Measurements from ENCODE around the gene PKD1L1. TPM values are rescaled to one million over a fixed set of nuclear protein-coding genes. Genes with fewer than 3 reads are reported as not detected.

The PKD1L1 gene
- total and polyA plus RNA-seq, 8 donors, result 0.13 to 0.67 (median 0.34) TPM

GRCh38 chr7:47817917-47818316 lies 130.3 kb downstream of the PKD1L1 start:
- ATAC-seq (no peak), DNase-seq (no peak)
- intact Hi-C loops (cut with DNase I), result no loop called here
- TF ChIP-seq CTCF (IDR thresholded peaks at IDR 0.05), result no peak
- H3K36me3 ChIP-seq, result no peaks in the 10 kb centered on the region
- H3K27me3 ChIP-seq, result no peaks in the 10 kb centered on the region
- H3K4me3 ChIP-seq, result no peak overlapping the region
- H3K4me1 ChIP-seq, result peaks cover 0 to 21% of the 10 kb centered on the region in 2 donors
- H3K27ac ChIP-seq, result no peak overlapping the region
- H3K9me3 ChIP-seq, result no peaks in the 10 kb centered on the region

GRCh38 chr7:47816647-47817046 lies 131.6 kb downstream of the PKD1L1 start:
- H3K27ac ChIP-seq, result no peak overlapping the region
- peaks cover 0 to 31% of the 10 kb centered on the region in 2 donors for H3K4me1 ChIP-seq
- peak; percentile 28 for ATAC-seq
- no peaks in the 10 kb centered on the region for H3K9me3 ChIP-seq
- TF ChIP-seq CTCF (IDR thresholded peaks at IDR 0.05), result no peak
- DNase-seq, result no peak
- H3K36me3 ChIP-seq, result no peaks in the 10 kb centered on the region
- no peak overlapping the region for H3K4me3 ChIP-seq
- intact Hi-C loops (cut with DNase I), result no loop called here
- H3K27me3 ChIP-seq, result no peaks in the 10 kb centered on the region

DNA sequence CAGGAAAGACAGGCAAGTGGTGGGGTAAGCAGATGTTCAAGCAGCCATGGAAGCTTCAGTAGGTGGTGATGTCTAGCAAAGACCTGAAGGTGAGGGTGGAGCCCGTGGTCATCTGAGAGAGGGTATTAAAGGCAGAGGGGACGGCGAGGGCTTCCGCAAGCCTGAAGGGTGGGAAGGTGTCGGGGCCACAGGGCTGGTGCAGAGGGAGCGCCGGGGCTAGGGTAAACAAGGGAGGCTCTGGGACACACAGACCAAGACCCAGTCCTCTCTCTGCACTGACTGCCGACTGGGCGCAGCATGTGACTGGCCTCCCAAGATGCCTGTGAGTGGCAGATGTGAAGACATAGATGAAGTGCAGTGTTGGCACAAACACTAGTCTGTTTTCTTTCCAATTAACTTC lies 132.4 kb downstream of the PKD1L1 start:
- peaks cover 0 to 31% of the 10 kb centered on the region in 2 donors for H3K4me1 ChIP-seq
- H3K36me3 ChIP-seq, result no peaks in the 10 kb centered on the region
- DNase-seq (no peak), ATAC-seq (no peak)
- H3K27ac ChIP-seq, result no peak overlapping the region
- no peak overlapping the region for H3K4me3 ChIP-seq
- TF ChIP-seq CTCF (IDR thresholded peaks at IDR 0.05), result no peak
- no peaks in the 10 kb centered on the region for H3K9me3 ChIP-seq
- no peaks in the 10 kb centered on the region for H3K27me3 ChIP-seq
- intact Hi-C loops (cut with DNase I), result no loop called here

DNA sequence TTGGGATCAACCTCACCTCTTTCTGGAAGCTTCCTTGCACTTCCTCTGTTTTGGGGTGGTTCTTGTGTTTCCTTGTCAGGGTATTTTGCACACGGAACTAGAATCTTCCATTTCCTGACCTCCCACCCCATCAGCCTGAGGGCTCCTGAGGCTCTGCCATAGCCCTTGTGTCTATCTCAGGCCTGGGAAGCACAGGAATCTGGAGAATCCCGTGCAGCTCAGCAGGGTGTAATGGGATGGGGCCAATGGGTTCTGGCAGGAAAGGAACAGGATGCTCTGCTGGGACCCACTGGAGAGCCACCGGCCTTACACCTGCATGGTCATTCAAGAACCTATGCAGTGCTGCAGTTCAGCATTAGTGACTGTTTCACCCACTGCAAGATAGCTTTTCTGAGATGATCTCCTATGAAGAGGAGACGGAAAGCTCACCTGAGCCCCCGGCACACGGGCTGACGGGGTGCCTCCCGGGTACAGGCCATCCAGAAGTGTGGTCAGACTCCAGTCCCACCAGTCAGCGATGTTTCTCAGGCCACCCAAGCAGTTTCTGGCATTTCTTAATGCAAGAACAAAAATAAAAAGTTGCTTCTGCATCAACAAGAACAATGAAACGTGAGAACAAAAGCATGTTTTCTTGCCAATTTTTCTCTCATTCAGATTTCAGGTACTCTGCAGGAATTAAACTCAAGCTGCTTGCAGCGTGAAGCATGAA lies 133.2 kb downstream of the PKD1L1 start:
- no peaks in the 10 kb centered on the region for H3K36me3 ChIP-seq
- intact Hi-C loops (cut with DNase I), result no loop called here
- no peak overlapping the region for H3K4me3 ChIP-seq
- no peak for TF ChIP-seq CTCF (IDR thresholded peaks at IDR 0.05)
- no peak overlapping the region for H3K27ac ChIP-seq
- peaks cover 0 to 31% of the 10 kb centered on the region in 2 donors for H3K4me1 ChIP-seq
- H3K9me3 ChIP-seq, result no peaks in the 10 kb centered on the region
- ATAC-seq, result no peak
- no peaks in the 10 kb centered on the region for H3K27me3 ChIP-seq
- no peak for DNase-seq

GRCh38 chr7:47813620-47814260 lies 134.5 kb downstream of the PKD1L1 start:
- ATAC-seq (peak; percentile 29), DNase-seq (no peak)
- no peak for TF ChIP-seq CTCF (IDR thresholded peaks at IDR 0.05)
- Histone ChIP-seq H3K4me3 (no peak overlapping the region), H3K4me1 (peaks cover 0 to 29% of the 10 kb centered on the region in 2 donors), H3K9me3 (no peaks in the 10 kb centered on the region), H3K27me3 (no peaks in the 10 kb centered on the region), H3K36me3 (no peaks in the 10 kb centered on the region), H3K27ac (no peak overlapping the region)
- intact Hi-C loops (cut with DNase I), result no loop called here
